HCT116 (cell line): ENCODE results near the gene NDUFAF2.

Source experiments
- CEBPB ChIP-seq: IDR thresholded peaks from 2 replicates; pipeline ENCODE4 v1.6.1; 2012; ENCODE audit warnings: low read depth
- CTCF ChIP-seq, 3 experiments: fragments of 200-600 bp in 1 of 3; sonication (generic) in 1 of 3; IDR thresholded peaks in 2 of 3; conservative IDR thresholded peaks in 1 of 3; 2 replicates each; pipeline ENCODE4 v1.5.1; 2012 to 2017; ENCODE audit warnings: low read depth in 2 of 3, low read length in 2 of 3, antibody characterized with exemption in 1 of 3, borderline replicate concordance in 1 of 3, control low read depth in 1 of 3, mild to moderate bottlenecking in 1 of 3, mixed read lengths in 1 of 3, mixed run types in 1 of 3, moderate library complexity in 1 of 3; ENCODE audit not compliant: insufficient read depth in 1 of 3
- EGR1 ChIP-seq: IDR thresholded peaks from 2 replicates; pipeline ENCODE4 v1.6.1; 2012; ENCODE audit warnings: low read depth
- EZH2 ChIP-seq: fragments of 200-600 bp; sonication (generic); IDR thresholded peaks from 2 replicates; pipeline ENCODE4 v1.6.1; 2017; ENCODE audit warnings: antibody characterized with exemption, mixed run types
- MAX ChIP-seq: IDR thresholded peaks from 2 replicates; pipeline ENCODE4 v1.6.1; 2012
- POLR2A ChIP-seq: IDR thresholded peaks from 2 replicates; pipeline ENCODE4 v1.7.0; 2011; ENCODE audit warnings: borderline replicate concordance; ENCODE audit not compliant: insufficient read depth, insufficient read length; ENCODE audit errors: extremely low read depth
- POLR2AphosphoS5 ChIP-seq: IDR thresholded peaks from 2 replicates; pipeline ENCODE4 v1.6.1; 2011; ENCODE audit warnings: mild to moderate bottlenecking, low read depth, low read length, moderate library complexity
- RAD21 ChIP-seq: IDR thresholded peaks from 2 replicates; pipeline ENCODE4 v1.6.1; 2012; ENCODE audit warnings: low read depth, mild to moderate bottlenecking
- REST ChIP-seq: IDR thresholded peaks from 2 replicates; pipeline ENCODE4 v1.6.1; 2012; ENCODE audit warnings: low read depth
- SIN3A ChIP-seq: IDR thresholded peaks from 2 replicates; pipeline ENCODE4 v1.6.1; 2012; ENCODE audit warnings: low read depth
- SP1 ChIP-seq: IDR thresholded peaks from 2 replicates; pipeline ENCODE4 v1.6.1; 2012; ENCODE audit warnings: low read depth
- ZNF274 ChIP-seq: fragments of 200-500 bp; sonication (Bioruptor generic); IDR thresholded peaks from 2 replicates; pipeline ENCODE4 v1.6.1; 2014; ENCODE audit warnings: mild to moderate bottlenecking, low read depth, low read length, inconsistent platforms

- TF ChIP-seq SIN3A (no peak), POLR2AphosphoS5 (no peak), EZH2 (no peak), MAX (no peak), CTCF (IDR thresholded peaks at IDR 0.05 in 2 of 3, conservative IDR thresholded peaks at IDR 0.05 in 1 of 3; ENCODE audit: borderline replicate concordance in 1 of 3, insufficient read depth in 1 of 3, low read depth in 2 of 3, low read length in 2 of 3) (no peak), CEBPB (no peak), ZNF274 (no peak), RAD21 (no peak), SP1 (no peak), REST (no peak), POLR2A (no peak), EGR1 (no peak)
Measured at GRCh38 chr5:61082516-61083280, 137.7 kb downstream of the NDUFAF2 start.
